Measurements from ENCODE around the gene CEP70.
A peak's percentile ranks its signal among the peaks of the same experiment; 100 is the strongest.
"Not testable (repeated sequence)": the region's sequence is repeated elsewhere in the genome, so short reads cannot be mapped to it uniquely, and the experiment has no call there.

Gene CEP70

DNA sequence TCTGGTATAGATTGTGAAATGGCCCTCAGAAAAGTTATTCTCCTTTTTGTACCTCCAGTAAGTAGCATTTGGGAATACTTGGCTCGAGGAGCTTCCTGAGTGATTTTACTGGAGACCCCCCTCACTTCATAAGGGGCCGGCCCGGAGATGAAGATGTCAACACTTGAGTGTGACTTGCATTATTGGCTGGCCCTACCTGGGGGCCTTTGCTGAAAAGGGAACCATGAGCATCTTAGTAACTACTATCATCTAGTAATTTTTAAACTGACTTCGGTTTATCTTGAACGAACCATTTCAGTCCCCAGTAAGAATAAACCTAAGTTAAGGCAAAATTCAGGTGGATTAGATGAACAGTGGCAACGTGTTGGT, 15.8 kb upstream of the CEP70 start:
- H3K4me3 ChIP-seq (ENCODE audit: low read length): peak overlapping the region; percentile 80
- H3K9me3 ChIP-seq (ENCODE audit: control insufficient read depth, low read length): no peaks in the 10 kb centered on the region
- H3K9ac ChIP-seq (ENCODE audit: low read length): peak overlapping the region; percentile 82
- no peaks in the 10 kb centered on the region for H3K36me3 ChIP-seq (ENCODE audit: control insufficient read depth, insufficient read depth, low read length, severe bottlenecking)
- H3K4me1 ChIP-seq (ENCODE audit: control insufficient read depth, insufficient read depth, low read length): peaks cover 9% of the 10 kb centered on the region
- no peak for DNase-seq (ENCODE audit: low read depth)
- no peaks in the 10 kb centered on the region for H3K27me3 ChIP-seq (replicated peaks; ENCODE audit: control insufficient read depth, insufficient read depth, low read length)

GRCh38 chr3:138608322-138609135, 14.5 kb upstream of the CEP70 start, which contains the start of gene FAIM:
Gene FAIM, plus strand, starts transcription at chr3:138608771. Its CDS starts 10,956 bp downstream, at chr3:138619727.
- peaks cover 9% of the 10 kb centered on the region for H3K4me1 ChIP-seq (ENCODE audit: control insufficient read depth, insufficient read depth, low read length)
- H3K27me3 ChIP-seq (replicated peaks; ENCODE audit: control insufficient read depth, insufficient read depth, low read length): no peaks in the 10 kb centered on the region
- peak within 1 kb of the TSS; percentile 82 for H3K9ac ChIP-seq (ENCODE audit: low read length)
- H3K4me3 ChIP-seq (ENCODE audit: low read length): peak within 1 kb of the TSS; percentile 80
- peak; percentile 68 for DNase-seq (ENCODE audit: low read depth)
- no peaks in the 10 kb centered on the region for H3K36me3 ChIP-seq (ENCODE audit: control insufficient read depth, insufficient read depth, low read length, severe bottlenecking)
- no peaks in the 10 kb centered on the region for H3K9me3 ChIP-seq (ENCODE audit: control insufficient read depth, low read length)

GRCh38 chr3:138604106-138604595, 10.1 kb upstream of the CEP70 start:
- H3K4me1 ChIP-seq (ENCODE audit: control insufficient read depth, insufficient read depth, low read length); H3K9ac ChIP-seq (ENCODE audit: low read length); H3K27me3 ChIP-seq (replicated peaks; ENCODE audit: control insufficient read depth, insufficient read depth, low read length); H3K4me3 ChIP-seq (ENCODE audit: low read length); H3K9me3 ChIP-seq (ENCODE audit: control insufficient read depth, low read length); H3K36me3 ChIP-seq (ENCODE audit: control insufficient read depth, insufficient read depth, low read length, severe bottlenecking); DNase-seq (ENCODE audit: low read depth): not testable (repeated sequence)

GRCh38 chr3:138601661-138602060, 7.6 kb upstream of the CEP70 start:
- H3K4me3 ChIP-seq (ENCODE audit: low read length); H3K9ac ChIP-seq (ENCODE audit: low read length); DNase-seq (ENCODE audit: low read depth); H3K36me3 ChIP-seq (ENCODE audit: control insufficient read depth, insufficient read depth, low read length, severe bottlenecking); H3K4me1 ChIP-seq (ENCODE audit: control insufficient read depth, insufficient read depth, low read length); H3K9me3 ChIP-seq (ENCODE audit: control insufficient read depth, low read length); H3K27me3 ChIP-seq (replicated peaks; ENCODE audit: control insufficient read depth, insufficient read depth, low read length): not testable (repeated sequence)

DNA sequence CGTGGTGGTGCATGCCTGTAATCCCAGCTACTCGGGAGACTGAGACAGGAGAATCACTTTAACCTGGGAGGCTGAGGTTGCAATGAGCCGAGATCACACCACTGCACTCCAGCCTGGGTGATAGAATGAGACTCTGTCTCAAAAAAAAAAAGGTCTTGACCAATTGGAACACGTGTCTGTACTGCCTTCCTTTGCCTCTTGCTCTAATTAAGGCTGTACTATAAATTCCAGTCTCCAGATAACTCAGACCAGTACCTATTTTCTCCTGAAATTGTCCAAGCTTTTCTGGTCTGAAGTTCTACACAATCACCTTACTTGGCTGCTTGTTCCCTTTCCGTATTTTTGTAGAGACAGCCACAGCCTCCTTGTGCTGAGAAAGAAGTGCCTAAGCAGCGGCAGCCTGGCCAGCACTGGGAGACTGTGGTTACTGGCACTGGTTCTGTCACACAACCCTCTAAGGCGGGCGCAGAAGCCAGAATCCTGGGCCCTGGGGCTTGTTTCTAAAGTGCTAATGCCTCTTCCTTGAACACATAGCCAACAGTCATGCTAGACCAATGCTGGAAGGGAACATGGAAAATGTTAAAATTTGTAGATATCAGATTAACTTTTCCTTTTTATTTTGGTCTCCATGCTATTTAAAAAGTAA, 6.2 kb upstream of the CEP70 start:
- H3K4me1 ChIP-seq (ENCODE audit: control insufficient read depth, insufficient read depth, low read length): peaks cover 4% of the 10 kb centered on the region
- H3K27me3 ChIP-seq (replicated peaks; ENCODE audit: control insufficient read depth, insufficient read depth, low read length): no peaks in the 10 kb centered on the region
- H3K9me3 ChIP-seq (ENCODE audit: control insufficient read depth, low read length): peaks cover 5% of the 10 kb centered on the region
- H3K9ac ChIP-seq (ENCODE audit: low read length): no peak overlapping the region
- H3K4me3 ChIP-seq (ENCODE audit: low read length): no peak overlapping the region
- DNase-seq (ENCODE audit: low read depth): no peak
- no peaks in the 10 kb centered on the region for H3K36me3 ChIP-seq (ENCODE audit: control insufficient read depth, insufficient read depth, low read length, severe bottlenecking)

DNA sequence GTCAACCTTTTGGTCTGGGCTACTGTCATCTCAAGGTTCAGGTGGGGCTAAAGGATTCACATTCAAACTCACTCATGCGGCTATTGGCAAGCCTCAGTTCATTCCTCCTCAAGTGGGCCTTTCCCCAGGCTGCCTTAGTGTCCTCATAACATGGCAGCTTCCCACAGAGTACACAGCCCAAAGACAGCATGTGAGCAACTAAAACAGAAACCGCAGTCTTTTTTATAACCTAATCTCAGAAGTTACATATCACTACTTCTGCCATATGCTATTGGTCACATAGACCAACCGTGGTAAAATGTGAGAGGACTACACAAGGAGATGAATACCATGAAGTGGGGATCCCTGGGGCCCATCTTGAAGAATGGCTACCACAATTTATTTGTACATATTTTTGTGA, 4.5 kb upstream of the CEP70 start:
- Histone ChIP-seq H3K9ac (ENCODE audit: low read length) (no peak overlapping the region), H3K4me1 (ENCODE audit: control insufficient read depth, insufficient read depth, low read length) (peaks cover 9% of the 10 kb centered on the region), H3K4me3 (ENCODE audit: low read length) (no peak overlapping the region), H3K36me3 (ENCODE audit: control insufficient read depth, insufficient read depth, low read length, severe bottlenecking) (no peaks in the 10 kb centered on the region), H3K27me3 (replicated peaks; ENCODE audit: control insufficient read depth, insufficient read depth, low read length) (no peaks in the 10 kb centered on the region), H3K9me3 (ENCODE audit: control insufficient read depth, low read length) (peaks cover 5% of the 10 kb centered on the region)
- no peak for DNase-seq (ENCODE audit: low read depth)

GRCh38 chr3:138597186-138597976, 3.3 kb upstream of the CEP70 start:
- not testable (repeated sequence) for H3K9me3 ChIP-seq (ENCODE audit: control insufficient read depth, low read length); H3K27me3 ChIP-seq (replicated peaks; ENCODE audit: control insufficient read depth, insufficient read depth, low read length)

GRCh38 chr3:138594935-138595610, 1.0 kb upstream of the CEP70 start:
- DNase-seq (ENCODE audit: low read depth): no peak
- Histone ChIP-seq H3K4me1 (ENCODE audit: control insufficient read depth, insufficient read depth, low read length) (peaks cover 6% of the 10 kb centered on the region), H3K27me3 (replicated peaks; ENCODE audit: control insufficient read depth, insufficient read depth, low read length) (no peaks in the 10 kb centered on the region), H3K36me3 (ENCODE audit: control insufficient read depth, insufficient read depth, low read length, severe bottlenecking) (no peaks in the 10 kb centered on the region), H3K9ac (ENCODE audit: low read length) (no peak overlapping the region), H3K9me3 (ENCODE audit: control insufficient read depth, low read length) (peaks cover 5% of the 10 kb centered on the region), H3K4me3 (ENCODE audit: low read length) (peak overlapping the region; percentile 89)

More at GRCh38 chr3:138597186-138597976, 3.3 kb upstream of the CEP70 start:
- Histone ChIP-seq H3K9ac (ENCODE audit: low read length) (peak overlapping the region; percentile 20), H3K4me1 (ENCODE audit: control insufficient read depth, insufficient read depth, low read length) (peaks cover 10% of the 10 kb centered on the region)
- DNase-seq (ENCODE audit: low read depth): peak; percentile 24
- H3K36me3 ChIP-seq (ENCODE audit: control insufficient read depth, insufficient read depth, low read length, severe bottlenecking); H3K4me3 ChIP-seq (ENCODE audit: low read length): not testable (repeated sequence)

GRCh38 chr3:138593488-138594149, 441 bp downstream of the CEP70 start:
- H3K4me3 ChIP-seq (ENCODE audit: low read length): peak overlapping the region; percentile 89
- DNase-seq (ENCODE audit: low read depth): no peak
- H3K36me3 ChIP-seq (ENCODE audit: control insufficient read depth, insufficient read depth, low read length, severe bottlenecking): no peaks in the 10 kb centered on the region
- H3K9ac ChIP-seq (ENCODE audit: low read length): peak overlapping the region; percentile 68
- H3K4me1 ChIP-seq (ENCODE audit: control insufficient read depth, insufficient read depth, low read length): peaks cover 6% of the 10 kb centered on the region
- no peaks in the 10 kb centered on the region for H3K27me3 ChIP-seq (replicated peaks; ENCODE audit: control insufficient read depth, insufficient read depth, low read length)
- H3K9me3 ChIP-seq (ENCODE audit: control insufficient read depth, low read length): peaks cover 4% of the 10 kb centered on the region

GRCh38 chr3:138591392-138591791, 2.7 kb downstream of the CEP70 start:
- H3K27me3 ChIP-seq (replicated peaks; ENCODE audit: control insufficient read depth, insufficient read depth, low read length): no peaks in the 10 kb centered on the region
- no peak overlapping the region for H3K4me3 ChIP-seq (ENCODE audit: low read length)
- peaks cover 6% of the 10 kb centered on the region for H3K4me1 ChIP-seq (ENCODE audit: control insufficient read depth, insufficient read depth, low read length)
- H3K9me3 ChIP-seq (ENCODE audit: control insufficient read depth, low read length): no peaks in the 10 kb centered on the region
- H3K9ac ChIP-seq (ENCODE audit: low read length): no peak overlapping the region
- no peaks in the 10 kb centered on the region for H3K36me3 ChIP-seq (ENCODE audit: control insufficient read depth, insufficient read depth, low read length, severe bottlenecking)
- DNase-seq (ENCODE audit: low read depth): no peak
